Gastroesophageal sphincter (tissue), 3 donors: ENCODE measurements around the gene TIMM22.

Experiments
- CTCF ChIP-seq, 4 experiments: fragments of 200-600 bp in 2 of 4; fragments of 450-650 bp in 2 of 4; sonication (generic) in 1 of 4; IDR thresholded peaks; one replicate each; pipeline ENCODE4 v1.5.1; 2017 to 2019; ENCODE audit warnings: antibody characterized with exemption in 4 of 4, mild to moderate bottlenecking in 2 of 4, moderate library complexity in 2 of 4
- POLR2AphosphoS5 ChIP-seq: sonication (generic); formaldehyde crosslinking; IDR thresholded peaks from one replicate; pipeline ENCODE4 v1.6.1; 2017; ENCODE audit warnings: antibody characterized with exemption

GRCh38 chr17:967122-967521, 29.8 kb upstream of the TIMM22 start:
- TF ChIP-seq POLR2AphosphoS5 (no peak), CTCF (IDR thresholded peaks at IDR 0.05) (no peak)
